ENCODE measurements around the gene USP25.
A peak's percentile ranks its signal among the peaks of the same experiment; 100 is the strongest.

Gene USP25, protein sequence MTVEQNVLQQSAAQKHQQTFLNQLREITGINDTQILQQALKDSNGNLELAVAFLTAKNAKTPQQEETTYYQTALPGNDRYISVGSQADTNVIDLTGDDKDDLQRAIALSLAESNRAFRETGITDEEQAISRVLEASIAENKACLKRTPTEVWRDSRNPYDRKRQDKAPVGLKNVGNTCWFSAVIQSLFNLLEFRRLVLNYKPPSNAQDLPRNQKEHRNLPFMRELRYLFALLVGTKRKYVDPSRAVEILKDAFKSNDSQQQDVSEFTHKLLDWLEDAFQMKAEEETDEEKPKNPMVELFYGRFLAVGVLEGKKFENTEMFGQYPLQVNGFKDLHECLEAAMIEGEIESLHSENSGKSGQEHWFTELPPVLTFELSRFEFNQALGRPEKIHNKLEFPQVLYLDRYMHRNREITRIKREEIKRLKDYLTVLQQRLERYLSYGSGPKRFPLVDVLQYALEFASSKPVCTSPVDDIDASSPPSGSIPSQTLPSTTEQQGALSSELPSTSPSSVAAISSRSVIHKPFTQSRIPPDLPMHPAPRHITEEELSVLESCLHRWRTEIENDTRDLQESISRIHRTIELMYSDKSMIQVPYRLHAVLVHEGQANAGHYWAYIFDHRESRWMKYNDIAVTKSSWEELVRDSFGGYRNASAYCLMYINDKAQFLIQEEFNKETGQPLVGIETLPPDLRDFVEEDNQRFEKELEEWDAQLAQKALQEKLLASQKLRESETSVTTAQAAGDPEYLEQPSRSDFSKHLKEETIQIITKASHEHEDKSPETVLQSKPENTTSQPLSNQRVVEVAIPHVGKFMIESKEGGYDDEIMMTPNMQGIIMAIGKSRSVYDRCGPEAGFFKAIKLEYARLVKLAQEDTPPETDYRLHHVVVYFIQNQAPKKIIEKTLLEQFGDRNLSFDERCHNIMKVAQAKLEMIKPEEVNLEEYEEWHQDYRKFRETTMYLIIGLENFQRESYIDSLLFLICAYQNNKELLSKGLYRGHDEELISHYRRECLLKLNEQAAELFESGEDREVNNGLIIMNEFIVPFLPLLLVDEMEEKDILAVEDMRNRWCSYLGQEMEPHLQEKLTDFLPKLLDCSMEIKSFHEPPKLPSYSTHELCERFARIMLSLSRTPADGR

DNA sequence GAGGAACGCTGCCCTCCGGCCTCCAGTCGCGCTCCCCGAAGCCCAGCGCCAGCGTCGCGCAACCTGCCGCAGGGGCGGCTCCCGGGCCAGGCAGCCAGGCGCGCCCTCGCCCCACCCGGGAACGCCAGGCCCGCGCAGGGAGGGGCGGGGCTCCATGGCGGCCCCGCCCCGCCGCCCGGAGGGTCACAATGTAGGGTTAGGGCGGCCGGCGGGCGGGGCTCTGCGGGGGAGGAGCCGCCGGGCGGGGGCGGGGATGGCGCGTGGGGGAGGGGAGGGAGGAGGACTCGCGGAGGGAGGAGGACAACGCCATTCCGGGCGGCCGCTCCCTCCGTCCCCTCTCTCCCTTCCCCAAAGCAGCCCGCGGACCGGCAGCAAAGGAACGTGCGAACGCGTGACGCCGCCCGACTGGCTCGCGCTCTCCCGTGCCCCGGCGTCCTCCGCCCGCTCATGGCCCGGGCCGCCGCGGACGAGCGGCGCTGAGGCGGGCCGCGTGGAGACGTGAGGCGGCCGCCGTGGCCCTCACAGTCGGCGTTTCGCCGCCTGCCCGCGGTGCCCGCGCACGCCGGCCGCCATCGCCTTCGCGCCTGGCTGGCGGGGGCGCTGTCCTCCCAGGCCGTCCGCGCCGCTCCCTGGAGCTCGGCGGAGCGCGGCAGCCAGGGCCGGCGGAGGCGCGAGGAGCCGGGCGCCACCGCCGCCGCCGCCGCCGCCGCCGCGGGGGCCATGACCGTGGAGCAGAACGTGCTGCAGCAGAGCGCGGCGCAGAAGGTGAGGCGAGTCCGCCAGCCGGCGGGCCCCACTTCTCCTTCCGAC lies at the start of gene USP25:
TSS of gene USP25 (plus strand) at position 309 of the 810 bp plus-strand sequence. CDS start at position 721, 412 bp downstream.
- peak; percentile 88 to 90 for DNase-seq

DNA sequence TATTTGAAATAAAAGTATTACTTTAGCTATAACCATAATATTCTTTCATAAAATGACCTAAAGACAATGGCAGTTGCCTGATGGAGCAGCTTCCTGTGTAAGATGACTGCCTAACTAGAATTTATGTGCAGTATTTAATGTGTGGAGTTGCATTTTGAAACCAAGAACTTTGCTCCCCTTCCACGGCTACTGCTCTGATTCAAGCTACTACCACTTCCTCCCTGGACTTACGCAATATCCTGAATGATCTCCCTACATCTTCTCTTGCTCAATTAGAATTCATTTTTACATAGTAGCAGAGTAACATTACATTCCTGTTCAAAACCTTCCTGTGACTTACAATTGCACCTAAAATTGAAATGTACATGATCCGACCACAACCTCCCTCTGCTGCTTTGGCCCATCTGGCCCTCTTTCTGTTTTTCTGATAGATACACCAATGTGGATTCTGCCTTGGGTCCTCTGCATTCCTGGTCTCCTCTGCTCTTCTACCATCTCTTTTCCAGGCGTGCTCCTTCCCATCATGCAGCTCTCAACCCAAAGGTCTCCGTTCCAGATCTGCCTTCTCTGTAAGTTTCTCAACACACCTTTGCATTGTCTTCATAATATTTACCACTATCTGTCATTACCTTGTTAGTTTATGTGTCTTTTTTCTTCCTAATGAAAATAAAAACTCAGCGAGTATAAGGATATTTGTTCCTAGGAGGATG lies 47.4 kb upstream of the USP25 start:
- no peak for DNase-seq

DNA sequence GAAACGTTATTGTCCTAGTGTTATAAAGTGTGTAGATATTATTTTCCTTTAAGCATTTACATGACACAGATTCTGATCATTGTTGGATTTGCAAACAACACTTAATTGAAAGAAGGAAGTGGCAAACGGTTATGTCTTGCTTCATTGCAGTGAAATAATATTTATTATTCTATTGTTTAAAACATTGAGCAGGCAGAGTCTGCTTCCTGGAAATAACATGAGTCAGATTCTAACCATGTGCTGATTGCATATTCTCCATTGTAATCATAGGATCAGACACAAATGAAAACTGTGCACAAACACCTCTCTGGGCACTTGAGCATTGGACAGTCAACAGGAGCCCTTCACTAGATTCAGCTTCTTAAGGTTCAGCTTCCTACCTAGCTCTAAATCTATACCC lies 46.8 kb upstream of the USP25 start:
- no peak for DNase-seq

GRCh38 chr21:15686506-15686905 lies 43.3 kb upstream of the USP25 start:
- DNase-seq = no peak

DNA sequence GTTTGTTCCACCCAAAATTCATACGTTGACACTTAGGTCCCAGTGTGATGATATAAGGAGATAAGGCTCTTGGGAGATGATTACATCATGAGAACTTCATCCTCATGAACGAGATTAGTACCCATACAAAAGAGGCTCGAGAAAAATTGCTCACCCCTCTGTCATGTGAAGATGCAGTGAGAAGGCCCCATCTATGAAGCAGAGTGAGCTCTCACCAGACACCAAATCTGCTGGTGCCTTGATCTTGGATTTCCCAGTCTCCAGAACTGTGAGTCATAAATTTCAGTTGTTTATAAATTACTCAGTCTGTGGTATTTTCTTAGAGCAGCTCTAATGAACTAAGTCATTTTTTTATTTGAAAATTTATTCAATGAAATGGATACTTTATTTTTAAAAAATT lies 42.6 kb upstream of the USP25 start:
- no peak for DNase-seq

DNA sequence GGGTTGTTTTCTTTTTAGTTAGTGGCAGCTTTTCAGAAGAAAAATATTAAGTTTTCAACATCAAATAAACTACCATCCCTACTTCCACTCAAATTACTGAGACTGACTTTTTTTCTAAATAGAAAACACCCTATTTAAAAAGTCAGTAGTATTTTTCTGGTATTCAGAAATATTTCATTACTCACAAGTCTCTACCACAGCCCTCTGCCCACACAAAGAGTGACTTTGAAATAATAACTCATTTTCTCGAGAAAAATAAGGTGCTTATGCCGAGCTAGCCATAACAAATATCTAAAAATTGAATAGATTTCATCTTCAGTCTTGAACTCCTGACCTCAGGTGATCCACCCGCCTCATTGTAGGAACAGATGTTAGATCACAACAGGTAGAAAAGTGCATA lies 41.8 kb upstream of the USP25 start:
- no peak for DNase-seq

DNA sequence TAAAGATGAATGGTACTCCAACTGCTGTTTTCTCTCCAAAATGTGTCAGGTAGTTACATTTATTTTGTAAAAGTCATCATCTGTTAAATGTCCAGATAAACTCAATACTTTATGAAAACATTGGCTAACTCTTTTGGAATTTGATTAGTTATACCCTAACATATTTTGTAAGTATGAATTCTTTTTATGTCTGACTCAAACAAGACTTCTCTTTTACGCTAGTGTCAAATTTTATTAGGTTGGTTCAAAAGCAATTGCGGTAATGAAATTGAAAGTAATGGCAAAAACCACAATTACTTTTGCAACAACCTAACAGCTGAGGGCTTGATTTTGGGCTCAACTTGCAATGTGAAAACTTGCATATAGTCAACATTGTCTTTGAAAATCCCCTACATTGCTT lies 41.0 kb upstream of the USP25 start:
- DNase-seq = no peak

DNA sequence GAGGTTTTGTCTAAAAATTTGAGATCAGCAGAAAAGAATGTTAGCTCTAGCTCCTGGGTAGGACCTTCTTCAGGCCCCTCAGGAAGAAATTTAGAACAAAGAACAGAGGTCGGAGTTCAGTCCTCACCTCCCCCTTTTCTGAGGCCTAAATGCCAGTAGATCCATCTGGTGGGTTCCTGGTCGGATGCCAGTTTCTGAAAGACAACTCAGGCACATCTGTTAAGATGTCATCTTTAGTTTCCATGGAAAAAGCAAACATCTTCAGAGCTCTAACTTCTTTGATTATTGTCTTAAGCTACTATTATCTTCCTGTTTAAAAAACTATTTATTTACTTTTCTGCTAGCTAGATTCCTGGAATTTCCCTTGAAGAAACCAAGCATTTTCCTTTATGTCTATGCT lies 37.1 kb upstream of the USP25 start:
- no peak for DNase-seq

DNA sequence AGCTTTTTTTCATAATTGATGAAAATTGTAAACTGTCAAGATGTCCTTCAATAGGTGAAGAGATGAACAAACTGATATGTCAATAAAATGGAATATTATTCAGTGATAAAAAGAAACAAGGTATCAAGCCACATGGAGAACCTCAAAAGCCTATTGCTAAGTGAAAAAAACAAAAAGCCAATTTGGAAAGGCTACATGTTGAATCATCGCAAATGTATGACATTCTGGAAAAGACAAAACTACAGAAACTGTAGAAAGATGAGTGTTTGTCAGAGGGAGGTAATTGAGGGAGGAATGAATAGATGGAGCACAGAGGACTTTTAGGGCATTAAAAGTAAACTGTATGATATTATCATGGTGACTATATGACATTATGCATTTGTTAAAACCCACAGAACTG lies 34.5 kb upstream of the USP25 start:
- DNase-seq = no peak

- DNase-seq = no peak
These were observed 28.0 kb upstream of the USP25 start for GRCh38 chr21:15701830-15702229.

GRCh38 chr21:15703932-15704331 lies 25.9 kb upstream of the USP25 start:
- no peak for DNase-seq

GRCh38 chr21:15706696-15707095 lies 23.1 kb upstream of the USP25 start:
- DNase-seq = no peak

DNA sequence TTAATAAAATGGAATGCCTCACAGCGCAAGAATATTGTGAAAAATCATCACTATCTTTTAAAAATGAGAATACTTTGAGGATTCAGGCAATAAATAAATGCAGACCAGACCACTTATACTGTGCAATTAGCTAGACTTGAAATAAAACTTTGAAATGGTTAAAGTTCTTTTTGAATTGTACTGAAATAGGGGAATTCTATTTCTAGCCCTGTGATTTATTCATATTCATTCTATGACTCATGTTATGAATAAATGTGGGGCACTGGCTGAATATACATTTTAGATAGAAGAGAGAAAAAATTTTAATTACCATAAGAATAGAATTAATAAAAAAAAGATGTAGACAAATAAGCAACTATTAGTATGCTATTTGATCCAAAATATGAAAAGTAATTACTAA lies 16.4 kb upstream of the USP25 start:
- no peak for DNase-seq

- DNase-seq = no peak
These were observed 11.1 kb upstream of the USP25 start for GRCh38 chr21:15718711-15719110.

DNA sequence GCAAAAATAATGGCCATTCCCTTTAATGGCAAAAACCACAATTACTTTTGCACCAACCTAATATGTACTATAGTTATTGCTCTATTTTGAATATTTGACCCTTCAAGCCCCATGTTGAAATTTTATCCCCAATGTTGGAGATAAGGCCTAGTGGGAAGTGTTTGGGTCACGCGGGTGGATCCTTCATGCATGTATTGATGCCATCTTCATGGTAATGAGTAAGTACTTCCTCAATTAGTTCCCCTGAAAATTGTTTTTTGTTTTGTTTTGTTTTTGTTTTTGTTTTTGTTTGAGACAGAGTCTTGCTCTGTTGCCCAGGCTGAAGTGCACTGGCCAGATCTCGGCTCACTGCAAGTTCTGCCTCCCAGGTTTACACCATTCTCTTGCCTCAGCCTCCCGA lies 9.8 kb upstream of the USP25 start:
- no peak for DNase-seq

DNA sequence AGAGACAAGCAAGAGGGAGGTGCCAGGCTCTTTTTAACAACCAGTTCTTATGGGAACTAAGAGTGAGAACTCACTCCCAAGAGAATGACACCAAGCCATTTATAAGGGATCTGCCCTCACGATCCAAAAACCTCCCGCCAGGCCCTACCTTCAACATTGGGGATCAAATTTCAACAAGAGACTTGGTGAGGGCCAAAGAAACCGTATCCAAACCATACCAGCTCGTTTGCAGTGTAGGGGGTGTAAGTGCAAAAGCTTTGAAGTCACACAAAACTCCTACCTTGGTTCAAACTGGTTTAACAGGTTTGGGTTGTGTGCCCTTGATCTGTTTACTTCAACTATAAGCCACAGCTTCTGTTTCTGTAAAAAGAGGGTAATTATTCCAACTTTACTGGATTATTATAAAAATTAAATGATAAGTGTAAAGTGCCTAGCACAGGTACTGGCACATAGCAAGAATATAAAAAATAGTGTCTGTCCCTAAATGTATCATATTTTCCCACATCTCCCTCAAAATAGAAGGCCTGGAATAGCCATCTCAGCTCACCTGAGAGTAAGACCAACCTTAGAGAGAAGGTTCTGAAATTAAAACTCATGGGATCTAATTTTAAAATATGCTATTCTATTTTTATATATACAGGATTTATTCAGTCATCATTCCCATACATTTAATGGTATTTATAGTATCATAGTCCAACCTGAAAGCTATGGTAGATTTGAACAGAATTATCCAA lies 7.0 kb upstream of the USP25 start:
- no peak for DNase-seq

DNA sequence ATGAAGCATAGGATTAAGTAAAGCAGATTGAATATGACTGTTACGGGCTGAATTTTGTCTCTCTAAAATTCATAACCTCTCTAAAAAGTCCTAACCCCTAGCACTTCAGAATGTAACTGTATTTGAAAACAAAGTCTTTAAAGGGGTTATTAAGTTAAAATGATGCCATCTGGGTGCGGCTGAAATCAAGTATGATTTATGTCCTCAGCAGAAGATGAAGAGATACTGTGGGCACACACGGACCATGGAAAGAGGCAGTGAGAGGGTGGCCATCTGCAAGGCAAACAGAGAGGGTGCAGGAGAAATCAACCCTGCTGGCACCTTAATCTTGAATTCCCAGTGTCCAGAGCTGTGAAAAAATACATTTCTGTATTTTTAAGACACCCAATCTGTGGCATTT lies 3.8 kb upstream of the USP25 start:
- DNase-seq = no peak

DNA sequence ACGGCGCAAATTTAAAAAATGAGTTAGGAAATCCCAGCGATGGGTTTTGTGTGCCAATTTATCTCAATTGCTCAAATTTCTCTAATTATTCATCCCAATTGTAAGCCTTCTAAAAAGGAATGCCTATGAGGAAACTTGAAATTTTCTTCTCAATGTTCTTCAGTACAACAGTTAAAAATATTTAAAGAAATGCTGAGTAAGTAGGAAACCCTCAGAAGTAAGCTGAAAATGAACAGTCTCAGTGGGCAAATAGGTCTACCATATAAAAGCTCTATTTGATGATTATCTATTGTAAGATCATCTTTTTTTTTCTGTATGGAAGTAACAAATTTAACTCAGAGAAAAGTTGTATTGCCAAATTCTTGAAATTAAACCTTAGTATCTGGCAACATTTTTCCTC lies 1.7 kb upstream of the USP25 start:
- no peak for DNase-seq

DNA sequence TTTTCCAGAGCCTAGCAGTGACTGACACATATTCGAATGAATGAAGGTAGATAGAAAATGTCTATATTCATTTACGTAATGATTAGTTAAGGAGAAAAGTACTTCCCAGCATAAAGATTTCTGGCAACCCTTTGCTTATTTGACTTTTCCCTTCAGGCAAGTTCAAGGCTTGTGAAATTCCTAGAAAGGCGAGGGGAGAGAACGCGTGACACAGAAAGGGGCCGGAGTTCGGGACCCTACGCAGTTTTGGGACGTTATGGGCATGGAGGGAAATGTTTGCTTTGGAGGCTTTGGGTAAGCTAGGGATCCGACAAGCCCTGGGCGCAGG lies 472 bp upstream of the USP25 start:
- no peak for DNase-seq

- peak in 1 of 2 experiments; percentile 35 for DNase-seq
These were observed 881 bp downstream of the USP25 start for GRCh38 chr21:15730484-15731242.

DNA sequence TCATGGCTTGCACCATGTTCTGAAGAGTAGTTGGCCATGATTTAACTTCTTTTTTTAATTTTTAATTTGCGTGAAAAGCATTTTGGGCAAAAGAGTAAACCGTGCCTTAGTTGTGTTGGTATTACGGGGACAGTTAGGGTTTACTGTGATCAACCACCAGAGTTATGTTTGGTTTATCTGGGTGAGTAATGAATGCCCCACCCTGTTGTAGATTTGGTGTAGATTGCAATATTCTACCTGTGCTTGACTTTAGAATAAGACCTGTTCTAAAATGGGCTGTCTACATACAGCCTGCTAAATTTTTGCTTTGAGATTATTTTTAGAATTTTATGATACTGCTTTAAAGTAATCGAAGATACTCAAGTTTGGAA lies 1.4 kb downstream of the USP25 start:
- no peak for DNase-seq
